Panc1 (cell line): ENCODE measurements around the gene PRCC. TPM values are rescaled to one million over a fixed set of nuclear protein-coding genes. Genes with fewer than 3 reads are reported as not detected.

ENCODE experiments used
- ATAC-seq: fragments of 200-7000 bp; cut with Tn5 transposase; 2 replicates; pipeline ENCODE4 v1.9.1; 2020; ENCODE audit warnings: mild to moderate bottlenecking, moderate library complexity
- BruUV-seq: library from RNA; stranded (reverse); fragments of 400-500 nt; replicated peaks from 2 replicates; lab custom pipeline; 2021; lab: Mats Ljungman, UMichigan
- CTCF ChIA-PET: fragments of 300-600 bp; sonication (Branson Sonifier 250); formaldehyde crosslinking; loops from one replicate; lab custom pipeline; 2022; ENCODE audit warnings: antibody characterized with exemption; lab: Charles Lee
- POLR2A ChIA-PET: fragments of 300-600 bp; sonication (Branson Sonifier 250); formaldehyde crosslinking; loops from one replicate; lab custom pipeline; 2022; ENCODE audit warnings: antibody characterized with exemption; lab: Charles Lee
- DNase-seq: peaks from one replicate; pipeline ENCODE4 v3.0.0-alpha.2; 2010; ENCODE audit warnings: low read depth, low spot score
- H3K27ac ChIP-seq: 2 replicates; pipeline ENCODE4 v1.5.1; 2011; ENCODE audit warnings: mild to moderate bottlenecking, low read length, inconsistent platforms
- H3K27me3 ChIP-seq: fragments of 200-500 bp; sonication (Bioruptor generic); 2 replicates; pipeline ENCODE4 v1.6.0; 2014; ENCODE audit warnings: low read length, inconsistent platforms; ENCODE audit not compliant: control insufficient read depth, insufficient read depth
- H3K36me3 ChIP-seq: fragments of 200-500 bp; sonication (Bioruptor generic); 2 replicates; pipeline ENCODE4 v1.5.1; 2014; ENCODE audit warnings: inconsistent platforms, mild to moderate bottlenecking, low read length, moderate library complexity; ENCODE audit not compliant: control insufficient read depth, insufficient read depth
- H3K4me1 ChIP-seq: 2 replicates; pipeline ENCODE4 v1.5.1; 2011; ENCODE audit warnings: inconsistent platforms, mild to moderate bottlenecking, low read length, moderate library complexity; ENCODE audit not compliant: control insufficient read depth, insufficient read depth
- H3K4me3 ChIP-seq, 2 experiments: 2 replicates each; pipeline ENCODE4 v1.5.1; 2011 to 2012; ENCODE audit warnings: low read depth in 2 of 2, low read length in 2 of 2, mild to moderate bottlenecking in 2 of 2, inconsistent platforms in 1 of 2, moderate library complexity in 1 of 2
- H3K9me3 ChIP-seq: fragments of 200-500 bp; sonication (Bioruptor generic); 2 replicates; pipeline ENCODE4 v1.5.1; 2014; ENCODE audit warnings: low read depth, mild to moderate bottlenecking, inconsistent platforms, low read length, moderate library complexity; ENCODE audit not compliant: control insufficient read depth, insufficient read depth
- CTCF ChIP-seq: fragments of 450-650 bp; IDR thresholded peaks from 2 replicates; pipeline ENCODE4 v1.5.1; 2017; ENCODE audit warnings: mild to moderate bottlenecking
- POLR2AphosphoS5 ChIP-seq: IDR thresholded peaks from 2 replicates; pipeline ENCODE4 v1.6.1; 2012; ENCODE audit warnings: mild to moderate bottlenecking, low read depth, low read length, moderate library complexity
- SIN3A ChIP-seq: IDR thresholded peaks from 2 replicates; pipeline ENCODE4 v1.6.1; 2012; ENCODE audit warnings: low read depth, mild to moderate bottlenecking, low read length, moderate library complexity, borderline replicate concordance; ENCODE audit not compliant: insufficient read depth
- TCF7L2 ChIP-seq: IDR thresholded peaks from 2 replicates; pipeline ENCODE4 v1.6.1; 2011; ENCODE audit warnings: mild to moderate bottlenecking, low read depth, low read length, inconsistent platforms
- in situ Hi-C: cut with HindIII; loops from 2 replicates; pipeline ENCODE4 v1.10.0; 2016; ENCODE audit warnings: low sequenced_read_pairs, low pct_unique_long_range_greater_than_20kb
- intact Hi-C: fragments of 100-400 bp; cut with micrococcal nuclease; formaldehyde crosslinking; loops from one replicate; pipeline ENCODE4 v1.10.0; 2022; ENCODE audit not compliant: unreplicated experiment
- total RNA-seq: library from RNA; stranded (reverse); gene quantifications from one replicate; pipeline ENCODE4 v1.2.1, GENCODE V29; 2021; ENCODE audit not compliant: unreplicated experiment
- TF ChIP-seq, protein P1 (sequence below), 2 experiments: IDR thresholded peaks; 2 replicates each; pipeline ENCODE4 v1.6.1; 2011 to 2012; ENCODE audit warnings: low read depth in 2 of 2, control low read depth in 1 of 2, low read length in 1 of 2, mild to moderate bottlenecking in 1 of 2, moderate library complexity in 1 of 2; ENCODE audit not compliant: insufficient read depth in 1 of 2

Gene PRCC
- total RNA-seq, 1 experiment from 2014 or later, result 78.5 TPM

- Histone ChIP-seq H3K36me3 (peaks cover 17% of the 10 kb centered on the region), H3K4me3 (peak overlapping the region; percentile 77 to 80), H3K27me3 (no peaks in the 10 kb centered on the region), H3K9me3 (no peaks in the 10 kb centered on the region), H3K27ac (peak overlapping the region; percentile 100), H3K4me1 (peaks cover 52% of the 10 kb centered on the region)
- in situ Hi-C loops (no loop called here), intact Hi-C loops (no loop called here)
- POLR2A ChIA-PET, result interaction anchor here (0.7 to 0.9 kb wide), 2 partner anchors 19 to 22 kb away, joined by 3 to 4 read pairs; partner anchors contain the start of genes ISG20L2 and METTL25B
- DNase-seq (no peak), ATAC-seq (no peak)
- CTCF ChIA-PET, result interaction anchor here (0.6 kb wide), 1 partner anchor 71 kb away, joined by 4 read pairs; no protein-coding TSS in a partner anchor
- BruUV-seq, result no TSS peak
- TF ChIP-seq CTCF (no peak), SIN3A (no peak), TCF7L2 (no peak), POLR2AphosphoS5 (no peak)
- TF ChIP-seq, protein P1, sequence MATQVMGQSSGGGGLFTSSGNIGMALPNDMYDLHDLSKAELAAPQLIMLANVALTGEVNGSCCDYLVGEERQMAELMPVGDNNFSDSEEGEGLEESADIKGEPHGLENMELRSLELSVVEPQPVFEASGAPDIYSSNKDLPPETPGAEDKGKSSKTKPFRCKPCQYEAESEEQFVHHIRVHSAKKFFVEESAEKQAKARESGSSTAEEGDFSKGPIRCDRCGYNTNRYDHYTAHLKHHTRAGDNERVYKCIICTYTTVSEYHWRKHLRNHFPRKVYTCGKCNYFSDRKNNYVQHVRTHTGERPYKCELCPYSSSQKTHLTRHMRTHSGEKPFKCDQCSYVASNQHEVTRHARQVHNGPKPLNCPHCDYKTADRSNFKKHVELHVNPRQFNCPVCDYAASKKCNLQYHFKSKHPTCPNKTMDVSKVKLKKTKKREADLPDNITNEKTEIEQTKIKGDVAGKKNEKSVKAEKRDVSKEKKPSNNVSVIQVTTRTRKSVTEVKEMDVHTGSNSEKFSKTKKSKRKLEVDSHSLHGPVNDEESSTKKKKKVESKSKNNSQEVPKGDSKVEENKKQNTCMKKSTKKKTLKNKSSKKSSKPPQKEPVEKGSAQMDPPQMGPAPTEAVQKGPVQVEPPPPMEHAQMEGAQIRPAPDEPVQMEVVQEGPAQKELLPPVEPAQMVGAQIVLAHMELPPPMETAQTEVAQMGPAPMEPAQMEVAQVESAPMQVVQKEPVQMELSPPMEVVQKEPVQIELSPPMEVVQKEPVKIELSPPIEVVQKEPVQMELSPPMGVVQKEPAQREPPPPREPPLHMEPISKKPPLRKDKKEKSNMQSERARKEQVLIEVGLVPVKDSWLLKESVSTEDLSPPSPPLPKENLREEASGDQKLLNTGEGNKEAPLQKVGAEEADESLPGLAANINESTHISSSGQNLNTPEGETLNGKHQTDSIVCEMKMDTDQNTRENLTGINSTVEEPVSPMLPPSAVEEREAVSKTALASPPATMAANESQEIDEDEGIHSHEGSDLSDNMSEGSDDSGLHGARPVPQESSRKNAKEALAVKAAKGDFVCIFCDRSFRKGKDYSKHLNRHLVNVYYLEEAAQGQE (IDR thresholded peaks at IDR 0.05; ENCODE audit: insufficient read depth in 1 of 2, low read depth in 2 of 2, low read length in 1 of 2), result no peak
These were observed 19.3 kb upstream of the PRCC start for GRCh38 chr1:156747742-156748669.

GRCh38 chr1:156748670-156749418 lies 18.5 kb upstream of the PRCC start:
- intact Hi-C loops (no loop called here), in situ Hi-C loops (no loop called here)
- peak overlapping the region; percentile 100 for H3K27ac ChIP-seq
- peaks cover 12% of the 10 kb centered on the region for H3K36me3 ChIP-seq
- TF ChIP-seq SIN3A, result no peak
- no peak; the same call in 1 of the 2 replicates for TF ChIP-seq POLR2AphosphoS5
- TF ChIP-seq CTCF, result no peak
- TF ChIP-seq TCF7L2, result no peak
- TF ChIP-seq, protein P1 (IDR thresholded peaks at IDR 0.05; ENCODE audit: insufficient read depth in 1 of 2, low read depth in 2 of 2, low read length in 1 of 2), result no peak
- H3K9me3 ChIP-seq, result no peaks in the 10 kb centered on the region
- H3K4me1 ChIP-seq, result peaks cover 54% of the 10 kb centered on the region
- peak overlapping the region; percentile 77 to 80 for H3K4me3 ChIP-seq
- DNase-seq (no peak), ATAC-seq (no peak)
- no TSS peak for BruUV-seq
- POLR2A ChIA-PET, result no interaction called here
- CTCF ChIA-PET, result no interaction called here
- no peaks in the 10 kb centered on the region for H3K27me3 ChIP-seq
